AG20443 (cell line): ENCODE data around the gene NSD1.
A peak's percentile ranks its signal among the peaks of the same experiment; 100 is the strongest.

ENCODE experiments used
- DNase-seq: peaks from one replicate; pipeline ENCODE4 v3.0.0; 2012; ENCODE audit warnings: low spot score, mixed read lengths

NSD1 gene

GRCh38 chr5:177098470-177099141 is 35.0 kb upstream of the NSD1 start:
- peak; percentile 60 for DNase-seq

GRCh38 chr5:177099422-177100093 is 34.0 kb upstream of the NSD1 start:
- no peak for DNase-seq

GRCh38 chr5:177100714-177101121 is 32.9 kb upstream of the NSD1 start:
- peak; percentile 50 for DNase-seq

GRCh38 chr5:177103523-177104253 is 29.9 kb upstream of the NSD1 start:
- DNase-seq = no peak

GRCh38 chr5:177105691-177106476 is 27.7 kb upstream of the NSD1 start:
- no peak for DNase-seq

- DNase-seq = no peak
These were observed 26.4 kb upstream of the NSD1 start for GRCh38 chr5:177107159-177107558.

GRCh38 chr5:177109810-177110209 is 23.8 kb upstream of the NSD1 start:
- no peak for DNase-seq

- peak; percentile 75 for DNase-seq
These were observed 21.7 kb upstream of the NSD1 start for GRCh38 chr5:177111720-177112394.

GRCh38 chr5:177112589-177113220 is 20.9 kb upstream of the NSD1 start:
- no peak for DNase-seq

- peak; percentile 90 for DNase-seq
These were observed 19.8 kb upstream of the NSD1 start for GRCh38 chr5:177113566-177114424.

- DNase-seq = peak; percentile 97
These were observed 16.8 kb upstream of the NSD1 start for GRCh38 chr5:177116631-177117373.

GRCh38 chr5:177117441-177118045 is 16.0 kb upstream of the NSD1 start:
- no peak for DNase-seq

- no peak for DNase-seq
These were observed 11.0 kb upstream of the NSD1 start for GRCh38 chr5:177122566-177122965.

GRCh38 chr5:177123789-177124485 is 9.6 kb upstream of the NSD1 start:
- no peak for DNase-seq

GRCh38 chr5:177124486-177124991 is 9.0 kb upstream of the NSD1 start:
- no peak for DNase-seq

- DNase-seq = no peak
These were observed 6.8 kb upstream of the NSD1 start for GRCh38 chr5:177126771-177127170.

- DNase-seq = no peak
These were observed 5.0 kb upstream of the NSD1 start for GRCh38 chr5:177128551-177128981.
